Right atrium auricular region (tissue), 2 donors: ENCODE data around the gene BZW2. TPM values are rescaled to one million over a fixed set of nuclear protein-coding genes. Genes with fewer than 3 reads are reported as not detected.
A peak's percentile ranks its signal among the peaks of the same experiment; 100 is the strongest.
"Not testable (repeated sequence)": the region's sequence is repeated elsewhere in the genome, so short reads cannot be mapped to it uniquely, and the experiment has no call there.

Source experiments
- DNase-seq: peaks from one replicate; pipeline ENCODE4 v3.0.0-alpha.2; 2019; ENCODE audit warnings: low spot score
- H3K27ac ChIP-seq, 2 donors: fragments of 200-600 bp; sonication (generic); 1 replicate in 1 of 2; 2 replicates in 1 of 2; pipeline ENCODE4 v1.5.1; 2016 to 2019
- H3K27me3 ChIP-seq, 2 donors: fragments of 200-600 bp; sonication (generic); one replicate each; pipeline versions ENCODE4 v1.5.1 to v1.6.0; 2017 to 2019
- H3K36me3 ChIP-seq: fragments of 200-600 bp; sonication (generic); one replicate; pipeline ENCODE4 v1.5.1; 2016
- H3K4me1 ChIP-seq, 2 donors: fragments of 200-600 bp; sonication (generic); one replicate each; pipeline versions ENCODE4 v1.5.1 to v1.6.0; 2017 to 2019
- H3K4me3 ChIP-seq, 2 donors: fragments of 200-600 bp; sonication (generic); 1 replicate in 1 of 2; 2 replicates in 1 of 2; pipeline ENCODE4 v1.5.1; 2017 to 2019; ENCODE audit warnings: mild to moderate bottlenecking in 1 of 2, moderate library complexity in 1 of 2
- H3K9me3 ChIP-seq, 2 donors: fragments of 200-600 bp; sonication (generic); one replicate each; pipeline ENCODE4 v1.5.1; 2019
- CTCF ChIP-seq, 2 donors: fragments of 200-600 bp; sonication (generic); IDR thresholded peaks; one replicate each; pipeline ENCODE4 v1.5.1; 2019; ENCODE audit warnings: antibody characterized with exemption in 2 of 2
- total RNA-seq, 2 donors: library from RNA; depleted of rRNA; stranded (reverse); fragments of >200 nt; gene quantifications; one replicate each; pipeline ENCODE4 v1.1.0, GENCODE V29; 2016

BZW2 gene
- total RNA-seq, 2 donors from 2014 or later: 206 to 292 TPM

- Histone ChIP-seq H3K27ac (peak overlapping the region; percentile 50 to 61), H3K4me1 (peaks cover 0 to 56% of the 10 kb centered on the region in 2 donors), H3K4me3 (no peak overlapping the region), H3K9me3 (no peaks in the 10 kb centered on the region), H3K36me3 (no peaks in the 10 kb centered on the region), H3K27me3 (no peaks in the 10 kb centered on the region)
- TF ChIP-seq CTCF (IDR thresholded peaks at IDR 0.05): no peak
- no peak for DNase-seq
Observed at GRCh38 chr7:16652240-16652583, 6.2 kb downstream of the BZW2 start.

- peaks cover 0 to 54% of the 10 kb centered on the region in 2 donors for H3K4me1 ChIP-seq
Observed at GRCh38 chr7:16652888-16653287, 6.9 kb downstream of the BZW2 start.

GRCh38 chr7:16655394-16655793, 9.4 kb downstream of the BZW2 start:
- Histone ChIP-seq H3K27ac (peak overlapping the region in 1 of 2 donors; percentile 14), H3K4me1 (peaks cover 0 to 47% of the 10 kb centered on the region in 2 donors), H3K27me3 (no peaks in the 10 kb centered on the region), H3K9me3 (no peaks in the 10 kb centered on the region), H3K4me3 (no peak overlapping the region), H3K36me3 (no peaks in the 10 kb centered on the region)
- TF ChIP-seq CTCF (IDR thresholded peaks at IDR 0.05): no peak
- no peak for DNase-seq

More at GRCh38 chr7:16652888-16653287, 6.9 kb downstream of the BZW2 start:
- Histone ChIP-seq H3K27me3 (no peaks in the 10 kb centered on the region), H3K36me3 (no peaks in the 10 kb centered on the region), H3K9me3 (no peaks in the 10 kb centered on the region), H3K4me3 (no peak overlapping the region), H3K27ac (peak overlapping the region; percentile 50 to 61)
- no peak for TF ChIP-seq CTCF (IDR thresholded peaks at IDR 0.05)
- DNase-seq: no peak

GRCh38 chr7:16656141-16656540, 10.2 kb downstream of the BZW2 start:
- Histone ChIP-seq H3K9me3 (no peaks in the 10 kb centered on the region), H3K27ac (no peak overlapping the region), H3K36me3 (no peaks in the 10 kb centered on the region), H3K4me1 (peaks cover 0 to 47% of the 10 kb centered on the region in 2 donors), H3K27me3 (no peaks in the 10 kb centered on the region), H3K4me3 (no peak overlapping the region)
- no peak for TF ChIP-seq CTCF (IDR thresholded peaks at IDR 0.05)
- DNase-seq: no peak

- H3K9me3 ChIP-seq: no peaks in the 10 kb centered on the region
- no peak for TF ChIP-seq CTCF (IDR thresholded peaks at IDR 0.05)
- H3K4me1 ChIP-seq: peaks cover 0 to 31% of the 10 kb centered on the region in 2 donors
- H3K4me3 ChIP-seq: no peak overlapping the region
- peak overlapping the region; percentile 24 to 83 for H3K27ac ChIP-seq
- H3K36me3 ChIP-seq: no peaks in the 10 kb centered on the region
- DNase-seq: no peak
- no peaks in the 10 kb centered on the region for H3K27me3 ChIP-seq
Observed at GRCh38 chr7:16657656-16658279, 11.8 kb downstream of the BZW2 start.

- not testable (repeated sequence) for H3K4me3 ChIP-seq, H3K36me3 ChIP-seq, H3K9me3 ChIP-seq, DNase-seq, H3K27me3 ChIP-seq
- H3K4me1 ChIP-seq: peaks cover 0 to 30% of the 10 kb centered on the region in 2 donors
- H3K27ac ChIP-seq: peak overlapping the region; percentile 69 to 83
Observed at GRCh38 chr7:16659854-16660497, 14.0 kb downstream of the BZW2 start.
